ENCODE results near the gene MGAT4B.

MGAT4B gene

DNA sequence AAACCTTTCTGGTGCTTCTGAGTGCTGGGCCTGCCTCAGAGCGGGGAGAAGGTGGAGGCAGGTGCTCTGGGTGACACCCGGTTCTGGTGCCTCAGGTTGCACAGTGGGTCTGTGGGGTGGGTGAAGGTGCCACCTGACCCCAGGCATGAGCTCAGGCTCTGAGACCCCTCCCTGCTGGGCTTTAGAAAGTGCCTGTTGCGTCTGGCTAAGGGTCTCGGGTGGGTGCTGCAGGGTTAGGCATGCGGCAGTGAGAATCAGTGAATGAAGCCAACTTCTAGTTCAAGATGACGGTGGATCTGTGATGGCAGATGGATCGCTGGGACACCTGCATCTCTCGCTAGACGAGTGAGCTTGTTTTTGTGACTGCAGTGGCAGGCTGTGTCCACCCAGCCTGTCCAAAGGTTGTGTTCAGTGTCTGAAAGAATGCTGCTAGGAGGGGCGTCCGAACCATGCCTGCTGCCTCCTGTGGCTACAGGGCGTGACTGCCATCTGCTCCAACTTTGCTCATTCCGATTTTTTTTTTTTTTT lies 19.1 kb upstream of the MGAT4B start:
- no peak for DNase-seq (ENCODE audit: low spot score)

- no peak for DNase-seq (ENCODE audit: low spot score)
Observed at GRCh38 chr5:179824745-179825112, 18.1 kb upstream of the MGAT4B start.

- DNase-seq (ENCODE audit: low spot score): no peak
Observed at GRCh38 chr5:179823937-179824744, 17.5 kb upstream of the MGAT4B start.

DNA sequence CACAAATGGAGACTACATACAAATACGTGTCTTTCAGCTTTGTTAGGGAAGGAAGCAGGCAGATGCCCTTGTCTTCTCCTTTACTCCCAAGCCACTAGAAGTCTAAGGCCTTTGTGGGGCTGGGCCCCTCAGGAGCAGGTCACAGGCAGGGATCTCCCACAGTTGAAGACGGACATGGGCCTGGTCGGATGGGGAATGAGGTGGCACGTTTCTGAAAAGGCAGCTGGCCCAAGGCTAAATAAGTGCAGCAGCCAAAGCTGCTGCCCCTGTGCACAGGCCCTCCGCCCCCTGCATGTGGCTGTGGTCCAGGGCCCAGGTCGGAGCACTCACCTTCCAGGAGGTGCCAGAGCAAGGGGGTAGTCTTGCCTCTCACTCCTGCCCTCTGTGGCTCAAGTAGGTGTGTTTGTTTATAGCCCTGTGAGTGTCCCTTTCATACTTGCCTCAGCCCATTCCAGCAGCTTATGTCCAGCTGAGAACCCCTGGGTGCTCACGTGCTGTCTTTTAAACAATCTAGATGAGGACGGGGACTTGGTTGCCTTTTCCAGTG lies 15.9 kb upstream of the MGAT4B start:
- DNase-seq (ENCODE audit: low spot score): no peak

- no peak for DNase-seq (ENCODE audit: low spot score)
Observed at GRCh38 chr5:179822059-179822432, 15.4 kb upstream of the MGAT4B start.

DNA sequence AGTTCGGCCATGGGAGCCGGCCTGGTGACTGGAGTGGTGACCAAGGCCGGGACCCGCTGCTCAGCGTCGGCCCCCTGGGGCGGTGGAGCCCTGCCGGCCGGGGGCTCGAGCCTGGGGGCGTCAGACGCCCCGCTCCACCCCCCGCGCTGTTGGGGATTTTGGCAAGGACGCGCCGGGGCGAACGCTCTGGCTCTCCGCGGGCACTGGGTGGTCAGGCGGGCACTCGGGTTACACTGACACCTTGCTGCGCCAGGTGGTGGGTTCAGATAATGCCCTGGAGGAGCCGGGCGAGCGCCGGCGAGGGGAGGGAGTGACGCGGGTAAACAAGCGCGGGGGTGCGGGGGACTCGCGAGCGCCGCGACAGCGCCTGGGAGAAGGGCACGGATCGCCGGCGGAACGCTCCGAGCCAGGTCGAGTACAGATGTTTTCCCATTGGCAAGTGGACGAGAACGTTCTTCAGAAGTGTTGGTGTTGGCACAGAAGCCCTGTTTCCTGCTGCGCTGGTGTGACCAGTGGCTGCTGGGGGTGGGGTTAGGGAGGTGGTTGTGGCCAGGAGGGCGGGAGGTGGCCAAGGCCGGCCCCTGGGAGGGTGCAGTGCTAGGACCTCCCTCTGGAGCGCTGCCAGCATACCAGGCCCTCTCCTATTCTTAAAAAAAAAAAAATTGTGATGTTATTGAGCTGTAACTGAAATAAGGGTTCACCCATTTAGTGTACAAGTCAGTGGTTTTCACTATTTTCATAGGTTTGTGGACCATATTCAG lies 14.8 kb upstream of the MGAT4B start:
- peak; percentile 89 for DNase-seq (ENCODE audit: low spot score)

GRCh38 chr5:179820483-179821297 lies 14.0 kb upstream of the MGAT4B start, which contains the start of gene SQSTM1:
Gene SQSTM1 (plus strand): TSS chr5:179820905. CDS start chr5:179820937, 32 bp downstream.
- peak; percentile 76 for DNase-seq (ENCODE audit: low spot score)

DNA sequence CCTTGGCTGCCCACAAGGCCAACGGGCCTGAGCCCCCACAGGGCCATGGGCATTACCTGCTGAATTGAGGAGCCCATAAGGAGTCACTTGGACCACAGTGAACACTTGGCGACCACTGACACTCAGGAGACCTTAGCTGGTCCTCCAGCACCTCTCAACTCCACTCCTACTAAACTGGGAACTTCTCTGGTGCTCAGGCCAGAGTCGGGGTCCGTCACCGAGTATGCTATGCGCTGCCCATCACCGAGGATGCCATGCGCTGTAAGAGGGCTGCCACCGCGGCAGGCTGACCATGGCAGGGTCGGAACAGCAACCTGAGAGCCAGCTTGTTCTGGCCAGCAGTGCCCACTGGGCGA lies 13.4 kb upstream of the MGAT4B start:
- no peak for DNase-seq (ENCODE audit: low spot score)

GRCh38 chr5:179819296-179820126 lies 12.8 kb upstream of the MGAT4B start:
- DNase-seq (ENCODE audit: low spot score): peak; percentile 24

- peak; percentile 89 for DNase-seq (ENCODE audit: low spot score)
Observed at GRCh38 chr5:179818746-179819295, 12.2 kb upstream of the MGAT4B start.

GRCh38 chr5:179817890-179818745 lies 11.5 kb upstream of the MGAT4B start:
- DNase-seq (ENCODE audit: low spot score): no peak

DNA sequence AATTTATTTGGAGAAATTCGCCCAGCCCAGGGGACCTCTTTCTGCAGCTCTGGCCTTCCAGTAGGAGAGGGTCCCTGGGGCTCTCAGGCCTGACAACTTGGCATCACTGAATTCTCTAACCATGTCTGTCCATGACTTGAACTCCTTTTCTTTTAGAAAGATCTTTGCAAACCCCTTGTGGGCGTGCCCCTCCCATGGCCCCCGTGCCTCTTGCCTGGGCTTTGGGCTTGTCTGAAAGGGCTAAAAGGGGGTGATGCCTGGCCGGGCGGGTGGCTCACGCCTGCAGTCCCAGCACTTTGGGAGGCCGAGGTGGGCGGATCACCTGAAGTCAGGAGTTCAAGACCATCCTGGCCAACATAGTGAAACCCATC lies 10.8 kb upstream of the MGAT4B start:
- DNase-seq (ENCODE audit: low spot score): no peak

GRCh38 chr5:179816796-179817469 lies 10.3 kb upstream of the MGAT4B start:
- DNase-seq (ENCODE audit: low spot score): no peak

GRCh38 chr5:179816401-179816795 lies 9.7 kb upstream of the MGAT4B start:
- DNase-seq (ENCODE audit: low spot score): no peak

DNA sequence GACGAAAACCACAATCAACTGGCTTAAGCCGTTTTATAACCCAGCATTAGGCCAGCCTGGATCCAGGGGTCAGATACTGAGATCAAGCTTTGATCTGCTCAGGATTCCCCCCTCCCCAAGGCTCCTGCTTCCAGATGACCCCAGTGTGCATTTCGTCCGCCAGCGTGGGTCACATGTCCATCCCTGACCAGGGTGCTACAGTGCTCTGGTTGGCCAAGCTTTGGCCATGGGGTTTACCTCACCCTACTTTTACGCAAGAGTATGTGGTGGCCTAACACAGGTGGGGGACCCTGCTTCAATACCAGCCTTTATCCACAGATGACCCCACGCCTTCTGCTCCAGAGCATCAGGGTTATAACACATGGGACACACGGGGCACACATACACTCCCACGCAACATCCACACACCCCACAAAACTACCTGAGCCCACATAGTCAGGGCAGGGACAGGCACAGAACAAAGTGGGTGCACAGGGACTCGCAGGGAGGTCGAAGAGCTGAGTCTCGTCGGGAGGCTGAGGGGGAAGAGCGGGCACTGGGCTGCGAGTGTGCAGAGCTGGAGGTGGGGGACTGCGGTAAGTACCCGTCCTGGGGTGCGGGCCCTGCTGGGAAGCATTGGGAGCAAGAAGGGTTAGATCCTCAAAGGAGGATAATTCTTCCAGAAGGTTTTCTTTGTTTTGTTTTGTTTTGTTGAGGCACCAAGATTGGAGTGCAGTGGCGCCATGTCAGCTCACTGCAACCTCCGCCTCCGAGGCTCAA lies 9.0 kb upstream of the MGAT4B start:
- DNase-seq (ENCODE audit: low spot score): no peak

- no peak for DNase-seq (ENCODE audit: low spot score)
Observed at GRCh38 chr5:179814090-179814489, 7.4 kb upstream of the MGAT4B start.

DNA sequence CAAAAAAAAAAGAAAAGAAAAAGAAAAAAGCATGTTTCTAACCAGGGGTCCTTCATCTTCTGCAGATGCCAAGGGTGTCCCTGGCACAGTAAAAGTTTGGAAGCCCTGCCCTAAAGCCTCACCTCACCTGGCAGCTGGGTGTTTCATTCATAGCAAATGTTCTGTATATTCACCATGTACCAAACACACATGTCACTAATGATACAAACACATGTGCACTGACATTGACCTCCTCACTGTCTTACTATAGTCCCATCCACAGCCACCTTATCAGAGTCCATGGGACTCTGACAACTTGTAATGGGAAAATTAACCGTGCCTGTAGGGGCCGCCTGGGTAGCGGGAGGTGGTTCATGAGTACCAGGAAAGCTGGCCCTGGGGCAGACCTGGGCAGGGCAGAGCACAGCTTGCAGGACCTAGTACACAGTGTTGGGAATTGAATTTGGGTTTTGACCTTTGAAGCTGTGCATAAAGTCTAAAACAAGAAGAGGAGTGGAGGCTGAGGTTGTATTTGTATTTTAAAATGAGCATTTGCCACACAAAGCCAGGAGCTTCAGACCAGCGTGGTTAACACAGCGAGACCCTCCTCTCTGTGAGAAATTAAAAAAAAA lies 6.4 kb upstream of the MGAT4B start:
- no peak for DNase-seq (ENCODE audit: low spot score)

DNA sequence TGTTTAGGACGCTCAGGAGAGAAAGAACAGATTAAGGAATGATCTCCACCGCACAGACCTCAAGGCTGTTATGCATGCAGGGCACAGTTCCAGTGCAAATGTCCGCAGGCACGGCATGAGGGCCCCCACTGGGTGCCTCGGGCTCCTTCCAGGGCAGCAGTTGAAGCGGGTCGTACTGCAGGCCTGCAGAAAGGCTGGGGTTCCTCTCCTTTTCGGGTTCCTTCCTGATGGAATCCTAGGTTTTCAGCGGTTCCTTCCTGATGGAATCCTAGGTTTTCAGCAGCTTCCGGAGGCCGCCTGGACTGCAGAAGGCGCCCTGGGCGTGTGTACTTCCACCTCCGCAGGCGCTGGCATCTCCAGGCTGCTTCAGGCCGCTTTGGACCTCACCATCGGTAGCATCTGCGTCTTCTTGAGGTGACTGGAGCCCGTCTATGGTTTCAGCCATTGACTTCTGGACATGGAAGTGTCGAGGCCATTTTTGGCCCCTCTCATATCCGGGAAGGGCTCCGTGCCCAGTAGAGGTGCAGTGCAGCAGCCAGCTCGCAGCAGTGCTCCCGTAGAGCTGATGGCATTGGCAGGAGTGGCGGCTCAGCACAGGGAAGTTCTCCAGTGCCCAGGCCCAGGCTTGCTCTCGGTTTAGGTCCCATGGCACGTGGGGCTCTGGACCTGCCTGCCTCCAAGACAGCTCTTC lies 5.6 kb upstream of the MGAT4B start:
- no peak for DNase-seq (ENCODE audit: low spot score)

All from CD4-positive, alpha-beta T cell treated with Interleukin-6 at 100 ng/mL for 8 hours (primary cell).